GM18517 (cell line): Measurements from ENCODE around the gene TMEM243.
"Not testable (repeated sequence)": the region's sequence is repeated elsewhere in the genome, so short reads cannot be mapped to it uniquely, and the experiment has no call there.

Experiments
- ATAC-seq: cut with Tn5 transposase; IDR thresholded peaks from one replicate; pipeline ENCODE4 v1.9.1; 2021; ENCODE audit warnings: mild to moderate bottlenecking, moderate library complexity; ENCODE audit not compliant: unreplicated experiment

Gene TMEM243

GRCh38 chr7:87219545-87220025 is at the start of gene TMEM243:
Gene TMEM243 (minus strand): TSS chr7:87219732. CDS start chr7:87219503, 229 bp downstream.
- ATAC-seq: peak; percentile 49

- ATAC-seq: peak; percentile 91
Observed at GRCh38 chr7:87267239-87267900, 47.8 kb upstream of the TMEM243 start.

GRCh38 chr7:87263537-87263936 is 44.0 kb upstream of the TMEM243 start:
- ATAC-seq: no peak

- ATAC-seq: no peak
Observed at GRCh38 chr7:87253589-87254087, 34.1 kb upstream of the TMEM243 start.

GRCh38 chr7:87245671-87246070 is 26.1 kb upstream of the TMEM243 start:
- ATAC-seq: not testable (repeated sequence)

GRCh38 chr7:87238464-87239051 is 19.0 kb upstream of the TMEM243 start:
- ATAC-seq: not testable (repeated sequence)

- no peak for ATAC-seq
Observed at GRCh38 chr7:87234949-87235348, 15.4 kb upstream of the TMEM243 start.

GRCh38 chr7:87231711-87232110 is 12.2 kb upstream of the TMEM243 start:
- ATAC-seq: no peak

GRCh38 chr7:87231258-87231657 is 11.7 kb upstream of the TMEM243 start:
- ATAC-seq: no peak

GRCh38 chr7:87226495-87226894 is 7.0 kb upstream of the TMEM243 start:
- no peak for ATAC-seq

- ATAC-seq: no peak
Observed at GRCh38 chr7:87225696-87226095, 6.2 kb upstream of the TMEM243 start.

- ATAC-seq: no peak
Observed at GRCh38 chr7:87223666-87224065, 4.1 kb upstream of the TMEM243 start.

GRCh38 chr7:87220734-87221215 is 1.2 kb upstream of the TMEM243 start:
- ATAC-seq: no peak

GRCh38 chr7:87220026-87220733 is 648 bp upstream of the TMEM243 start:
- peak; percentile 26 for ATAC-seq

GRCh38 chr7:87218796-87219544 is 562 bp downstream of the TMEM243 start:
- peak; percentile 0 for ATAC-seq

- ATAC-seq: no peak
Observed at GRCh38 chr7:87217983-87218653, 1.4 kb downstream of the TMEM243 start.

GRCh38 chr7:87216701-87217508 is 2.6 kb downstream of the TMEM243 start:
- peak; percentile 69 for ATAC-seq

GRCh38 chr7:87215046-87215445 is 4.5 kb downstream of the TMEM243 start:
- ATAC-seq: no peak

GRCh38 chr7:87213811-87214210 is 5.7 kb downstream of the TMEM243 start:
- no peak for ATAC-seq
